ENCODE measurements around the gene TAMM41. TPM values are rescaled to one million over a fixed set of nuclear protein-coding genes. Genes with fewer than 3 reads are reported as not detected.

TAMM41 gene
- total RNA-seq, 1 donor from 2014 or later = 22.5 TPM

- no peaks in the 10 kb centered on the region for H4K20me1 ChIP-seq (ENCODE audit: low read depth)
- no peak for TF ChIP-seq EZH2 (IDR thresholded peaks at IDR 0.05)
- TF ChIP-seq, protein P1, sequence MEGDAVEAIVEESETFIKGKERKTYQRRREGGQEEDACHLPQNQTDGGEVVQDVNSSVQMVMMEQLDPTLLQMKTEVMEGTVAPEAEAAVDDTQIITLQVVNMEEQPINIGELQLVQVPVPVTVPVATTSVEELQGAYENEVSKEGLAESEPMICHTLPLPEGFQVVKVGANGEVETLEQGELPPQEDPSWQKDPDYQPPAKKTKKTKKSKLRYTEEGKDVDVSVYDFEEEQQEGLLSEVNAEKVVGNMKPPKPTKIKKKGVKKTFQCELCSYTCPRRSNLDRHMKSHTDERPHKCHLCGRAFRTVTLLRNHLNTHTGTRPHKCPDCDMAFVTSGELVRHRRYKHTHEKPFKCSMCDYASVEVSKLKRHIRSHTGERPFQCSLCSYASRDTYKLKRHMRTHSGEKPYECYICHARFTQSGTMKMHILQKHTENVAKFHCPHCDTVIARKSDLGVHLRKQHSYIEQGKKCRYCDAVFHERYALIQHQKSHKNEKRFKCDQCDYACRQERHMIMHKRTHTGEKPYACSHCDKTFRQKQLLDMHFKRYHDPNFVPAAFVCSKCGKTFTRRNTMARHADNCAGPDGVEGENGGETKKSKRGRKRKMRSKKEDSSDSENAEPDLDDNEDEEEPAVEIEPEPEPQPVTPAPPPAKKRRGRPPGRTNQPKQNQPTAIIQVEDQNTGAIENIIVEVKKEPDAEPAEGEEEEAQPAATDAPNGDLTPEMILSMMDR (IDR thresholded peaks at IDR 0.05) = no peak
- TF ChIP-seq EZH2phosphoT487 (IDR thresholded peaks at IDR 0.05) = no peak
- Mint-ChIP-seq H3K9me3 (no peaks in the 10 kb centered on the region), H3K27me3 (ENCODE audit: insufficient read depth, low read depth) (peaks cover 2% of the 10 kb centered on the region), H3K27ac (no peak overlapping the region), H3K36me3 (peaks cover 32% of the 10 kb centered on the region), H3K4me1 (no peaks in the 10 kb centered on the region), H3K4me3 (no peak overlapping the region)
- no peaks in the 10 kb centered on the region for H3K27me3 ChIP-seq
- no peaks in the 10 kb centered on the region for H3K9me3 ChIP-seq (ENCODE audit: low read depth)
- no peak overlapping the region for H3K9ac ChIP-seq
- H2AFZ ChIP-seq (replicated peaks) = no peak overlapping the region
- DNase-seq (ENCODE audit: low spot score) = no peak
- H3K79me2 ChIP-seq (ENCODE audit: low read depth) = no peaks in the 10 kb centered on the region
- no peak overlapping the region for H3K27ac ChIP-seq
- no peak overlapping the region for H3K4me2 ChIP-seq
- H3K4me1 ChIP-seq = no peaks in the 10 kb centered on the region
- no peak overlapping the region for H3K4me3 ChIP-seq
- H3F3A ChIP-seq (ENCODE audit: low read depth) = no peaks in the 10 kb centered on the region
- H3K36me3 ChIP-seq = no peaks in the 10 kb centered on the region
These were observed 55.1 kb downstream of the TAMM41 start for GRCh38 chr3:11791339-11792200.

DNA sequence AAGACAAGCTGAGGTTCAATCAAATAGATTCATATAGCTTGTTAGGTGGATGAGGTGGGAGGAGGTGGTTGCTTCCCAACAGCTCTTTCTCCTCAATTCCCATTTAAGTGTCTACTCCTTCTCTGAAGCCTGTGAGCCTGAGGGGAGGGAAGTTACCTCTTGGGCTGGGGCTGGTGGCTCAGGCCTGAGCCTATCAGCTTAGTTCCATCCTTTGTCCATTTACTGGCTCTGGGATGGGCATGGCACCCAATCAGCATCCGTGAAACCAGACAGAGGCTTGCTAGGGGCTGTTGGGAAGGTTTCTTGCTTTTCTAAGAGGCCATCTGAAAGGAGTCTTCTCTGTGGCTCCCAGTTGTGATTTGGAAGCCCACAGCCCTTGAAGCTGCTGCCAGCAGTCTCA, 57.3 kb downstream of the TAMM41 start:
- H4K20me1 ChIP-seq (ENCODE audit: low read depth) = no peaks in the 10 kb centered on the region
- no peak overlapping the region for H3K9ac ChIP-seq
- H3K4me3 ChIP-seq = no peak overlapping the region
- no peaks in the 10 kb centered on the region for H3K36me3 ChIP-seq
- H3K9me3 ChIP-seq (ENCODE audit: low read depth) = no peaks in the 10 kb centered on the region
- H3K27ac ChIP-seq = no peak overlapping the region
- Mint-ChIP-seq H3K27me3 (ENCODE audit: insufficient read depth, low read depth) (peaks cover 2% of the 10 kb centered on the region), H3K9me3 (no peaks in the 10 kb centered on the region), H3K4me3 (no peak overlapping the region), H3K27ac (no peak overlapping the region), H3K4me1 (peaks cover 2% of the 10 kb centered on the region), H3K36me3 (peaks cover 31% of the 10 kb centered on the region)
- no peaks in the 10 kb centered on the region for H3K27me3 ChIP-seq
- H3K79me2 ChIP-seq (ENCODE audit: low read depth) = no peaks in the 10 kb centered on the region
- TF ChIP-seq EZH2phosphoT487 (IDR thresholded peaks at IDR 0.05) (no peak), EZH2 (IDR thresholded peaks at IDR 0.05) (no peak)
- TF ChIP-seq, protein P1 (IDR thresholded peaks at IDR 0.05) = no peak
- H3F3A ChIP-seq (ENCODE audit: low read depth) = no peaks in the 10 kb centered on the region
- no peak overlapping the region for H3K4me2 ChIP-seq
- no peak overlapping the region for H2AFZ ChIP-seq (replicated peaks)
- no peak for DNase-seq (ENCODE audit: low spot score)
- H3K4me1 ChIP-seq = no peaks in the 10 kb centered on the region

DNA sequence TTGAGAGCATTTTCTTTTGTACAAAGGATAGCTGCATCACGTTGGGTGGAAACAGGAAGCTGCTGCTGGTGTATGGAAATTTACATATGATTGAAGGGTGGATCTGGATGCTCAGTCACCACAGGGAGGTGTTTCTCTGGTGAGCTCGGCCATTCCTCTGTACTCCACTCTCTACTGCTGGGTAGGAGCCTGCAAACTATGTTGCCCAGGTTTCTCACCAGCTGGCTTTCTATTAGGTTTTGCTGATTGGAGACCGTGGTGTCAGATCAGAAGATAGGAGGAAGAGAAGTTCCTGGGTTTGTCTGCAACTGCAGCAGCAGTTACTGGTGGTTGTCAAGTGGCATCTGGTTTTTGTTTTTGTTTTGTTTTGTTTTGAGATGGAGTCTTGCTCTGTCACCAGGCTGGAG, 61.7 kb downstream of the TAMM41 start:
- H3K27ac Mint-ChIP-seq = no peak overlapping the region
- no peak overlapping the region for H2AFZ ChIP-seq (replicated peaks)
- no peak for TF ChIP-seq EZH2 (IDR thresholded peaks at IDR 0.05)
- TF ChIP-seq, protein P1 (IDR thresholded peaks at IDR 0.05) = no peak
- TF ChIP-seq EZH2phosphoT487 (IDR thresholded peaks at IDR 0.05) = no peak

More for the DNA sequence above, 61.7 kb downstream of the TAMM41 start:
- Histone ChIP-seq H3K9me3 (ENCODE audit: low read depth) (no peaks in the 10 kb centered on the region), H3K4me3 (no peak overlapping the region), H3K36me3 (no peaks in the 10 kb centered on the region), H3F3A (ENCODE audit: low read depth) (no peaks in the 10 kb centered on the region), H3K79me2 (ENCODE audit: low read depth) (no peaks in the 10 kb centered on the region), H3K27me3 (no peaks in the 10 kb centered on the region), H3K27ac (no peak overlapping the region), H4K20me1 (ENCODE audit: low read depth) (no peaks in the 10 kb centered on the region), H3K4me1 (no peaks in the 10 kb centered on the region), H3K9ac (no peak overlapping the region), H3K4me2 (no peak overlapping the region)
- Mint-ChIP-seq H3K36me3 (peaks cover 25% of the 10 kb centered on the region), H3K4me1 (peaks cover 2% of the 10 kb centered on the region), H3K27me3 (ENCODE audit: insufficient read depth, low read depth) (peaks cover 2% of the 10 kb centered on the region), H3K9me3 (no peaks in the 10 kb centered on the region), H3K4me3 (no peak overlapping the region)
- DNase-seq (ENCODE audit: low spot score) = no peak

All from neural progenitor cell (in vitro differentiated cells).